Measurements from ENCODE around the gene HOXA2. TPM values are rescaled to one million over a fixed set of nuclear protein-coding genes. Genes with fewer than 3 reads are reported as not detected.
A peak's percentile ranks its signal among the peaks of the same experiment; 100 is the strongest.

The HOXA2 gene
- polyA plus RNA-seq, 1 experiment, result 0.09 TPM

DNA sequence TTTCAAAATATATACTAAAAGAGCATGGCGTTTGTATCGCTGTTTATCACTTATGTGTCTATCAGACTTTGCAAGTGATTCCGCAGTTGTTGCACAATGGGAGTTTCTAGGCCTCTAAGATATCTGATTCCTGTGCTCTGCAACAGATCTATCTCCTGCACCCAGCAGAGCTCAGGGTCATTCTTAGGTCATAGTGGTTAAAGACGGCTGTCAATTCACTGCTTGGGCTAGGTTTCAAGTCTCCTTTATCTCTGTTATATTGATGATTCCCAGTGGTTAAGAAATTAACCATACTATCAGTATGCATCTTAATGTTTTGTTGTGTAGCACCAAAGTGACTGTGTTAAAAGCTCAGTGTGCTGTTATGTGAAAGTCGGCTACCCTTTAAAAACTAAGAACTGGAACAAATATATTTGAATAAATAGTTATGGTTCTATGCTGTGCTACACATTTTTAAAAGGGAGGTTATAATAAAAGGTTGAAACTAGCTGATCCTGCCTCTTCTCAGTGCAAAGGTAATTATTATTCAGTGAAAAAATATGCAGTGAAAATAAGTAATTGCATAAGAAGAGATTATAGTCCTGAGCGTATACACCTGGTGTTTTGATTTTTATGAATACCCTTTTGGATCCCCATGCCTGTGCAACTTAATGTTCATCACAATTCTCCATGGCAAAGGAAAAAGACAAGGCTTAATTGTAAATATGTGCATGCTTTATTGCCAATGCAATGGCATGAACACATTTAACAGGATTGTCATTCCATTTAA, 30.7 kb downstream of the HOXA2 start:
- CTCF ChIA-PET, result interaction anchor here (0.6 to 1.1 kb wide), 2 partner anchors 45 to 841 kb away, joined by 3 read pairs; no protein-coding TSS in a partner anchor
- no peaks in the 10 kb centered on the region for H3K36me3 ChIP-seq (ENCODE audit: control insufficient read depth, insufficient read depth, low read length)
- no peak overlapping the region for H3K4me3 ChIP-seq (ENCODE audit: low read depth, low read length)
- TF ChIP-seq, protein P1, sequence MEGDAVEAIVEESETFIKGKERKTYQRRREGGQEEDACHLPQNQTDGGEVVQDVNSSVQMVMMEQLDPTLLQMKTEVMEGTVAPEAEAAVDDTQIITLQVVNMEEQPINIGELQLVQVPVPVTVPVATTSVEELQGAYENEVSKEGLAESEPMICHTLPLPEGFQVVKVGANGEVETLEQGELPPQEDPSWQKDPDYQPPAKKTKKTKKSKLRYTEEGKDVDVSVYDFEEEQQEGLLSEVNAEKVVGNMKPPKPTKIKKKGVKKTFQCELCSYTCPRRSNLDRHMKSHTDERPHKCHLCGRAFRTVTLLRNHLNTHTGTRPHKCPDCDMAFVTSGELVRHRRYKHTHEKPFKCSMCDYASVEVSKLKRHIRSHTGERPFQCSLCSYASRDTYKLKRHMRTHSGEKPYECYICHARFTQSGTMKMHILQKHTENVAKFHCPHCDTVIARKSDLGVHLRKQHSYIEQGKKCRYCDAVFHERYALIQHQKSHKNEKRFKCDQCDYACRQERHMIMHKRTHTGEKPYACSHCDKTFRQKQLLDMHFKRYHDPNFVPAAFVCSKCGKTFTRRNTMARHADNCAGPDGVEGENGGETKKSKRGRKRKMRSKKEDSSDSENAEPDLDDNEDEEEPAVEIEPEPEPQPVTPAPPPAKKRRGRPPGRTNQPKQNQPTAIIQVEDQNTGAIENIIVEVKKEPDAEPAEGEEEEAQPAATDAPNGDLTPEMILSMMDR (IDR thresholded peaks at IDR 0.05; ENCODE audit: insufficient read depth, low read depth, low read length), result no peak
- peaks cover 2% of the 10 kb centered on the region; the same call in 1 of the 2 replicates for H3K27me3 ChIP-seq (ENCODE audit: control insufficient read depth, insufficient read depth, low read length)
- POLR2A ChIA-PET, result no interaction called here
- DNase-seq (ENCODE audit: low read depth), result no peak

DNA sequence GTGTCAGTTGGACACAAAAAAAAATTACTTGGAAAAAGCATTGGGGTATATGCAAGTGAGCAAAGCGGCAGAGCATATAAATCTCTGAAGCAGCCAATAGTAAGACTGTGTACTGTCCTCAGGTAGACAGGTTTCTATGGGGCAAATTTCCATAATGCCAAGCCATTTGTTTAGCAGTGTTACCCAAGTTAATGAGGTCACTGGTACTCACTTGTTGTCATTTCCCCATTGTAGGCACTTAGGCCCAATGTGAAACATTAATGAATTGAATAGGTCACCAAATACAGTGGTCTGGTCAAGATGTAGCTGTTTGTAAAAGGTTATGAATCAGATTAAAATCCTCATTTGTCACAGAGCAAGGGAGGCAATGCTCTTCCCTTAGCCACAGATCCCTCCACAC, 34.2 kb downstream of the HOXA2 start:
- ChIA-PET POLR2A (no interaction called here), CTCF (no interaction called here)
- no peak overlapping the region for H3K4me3 ChIP-seq (ENCODE audit: low read depth, low read length)
- H3K36me3 ChIP-seq (ENCODE audit: control insufficient read depth, insufficient read depth, low read length), result no peaks in the 10 kb centered on the region
- TF ChIP-seq, protein P1 (IDR thresholded peaks at IDR 0.05; ENCODE audit: insufficient read depth, low read depth, low read length), result no peak
- H3K27me3 ChIP-seq (ENCODE audit: control insufficient read depth, insufficient read depth, low read length), result peaks cover 2% of the 10 kb centered on the region; the same call in 1 of the 2 replicates
- DNase-seq (ENCODE audit: low read depth), result no peak

DNA sequence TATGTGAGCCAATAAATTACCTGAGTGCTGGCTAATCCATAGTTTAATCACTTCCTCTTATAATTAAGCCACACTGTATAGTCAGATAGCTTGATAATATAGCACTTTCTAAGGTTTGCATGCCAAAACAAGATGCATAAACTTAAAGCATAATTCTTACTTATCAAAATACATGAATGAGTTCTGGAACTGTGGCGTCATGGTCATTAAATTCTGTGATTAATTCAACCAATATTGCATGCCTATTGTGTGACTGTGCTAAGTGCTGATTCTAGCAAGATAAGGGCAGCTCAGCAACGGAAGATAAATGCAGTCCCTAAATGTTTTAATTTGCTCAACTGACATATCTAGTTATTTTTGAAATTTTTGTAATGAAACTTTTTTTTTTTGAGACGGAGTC, 36.3 kb downstream of the HOXA2 start:
- CTCF ChIA-PET, result interaction anchor here (1.3 to 1.6 kb wide), 2 partner anchors 10 to 85 kb away, joined by 4 read pairs; no protein-coding TSS in a partner anchor
- TF ChIP-seq, protein P1 (IDR thresholded peaks at IDR 0.05; ENCODE audit: insufficient read depth, low read depth, low read length), result no peak
- peak; percentile 77 for DNase-seq (ENCODE audit: low read depth)
- POLR2A ChIA-PET, result no interaction called here
- no peaks in the 10 kb centered on the region for H3K36me3 ChIP-seq (ENCODE audit: control insufficient read depth, insufficient read depth, low read length)
- H3K4me3 ChIP-seq (ENCODE audit: low read depth, low read length), result no peak overlapping the region
- H3K27me3 ChIP-seq (ENCODE audit: control insufficient read depth, insufficient read depth, low read length), result peaks cover 2% of the 10 kb centered on the region; the same call in 1 of the 2 replicates

DNA sequence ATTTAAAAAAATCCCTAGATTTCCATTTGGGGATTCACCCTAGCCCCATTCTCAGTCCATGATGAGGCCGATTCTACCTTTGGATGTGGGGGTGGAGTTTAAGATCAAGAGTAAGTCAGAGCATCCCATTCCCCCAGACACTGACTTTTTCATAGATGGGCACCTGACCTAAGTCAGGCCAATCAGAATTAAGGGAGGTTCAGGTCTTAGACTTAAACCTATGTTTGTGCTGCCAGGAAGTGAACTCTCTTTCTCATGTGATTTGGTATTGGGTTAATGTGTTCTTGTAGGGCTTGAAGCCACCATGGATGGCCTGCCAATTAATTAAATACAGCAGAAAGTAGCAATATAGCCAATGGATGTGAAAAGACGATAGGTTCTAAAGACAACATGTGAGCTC, 36.8 kb downstream of the HOXA2 start:
- H3K36me3 ChIP-seq (ENCODE audit: control insufficient read depth, insufficient read depth, low read length), result no peaks in the 10 kb centered on the region
- peaks cover 2% of the 10 kb centered on the region; the same call in 1 of the 2 replicates for H3K27me3 ChIP-seq (ENCODE audit: control insufficient read depth, insufficient read depth, low read length)
- H3K4me3 ChIP-seq (ENCODE audit: low read depth, low read length), result no peak overlapping the region
- ChIA-PET POLR2A (no interaction called here), CTCF (interaction anchor here (1.3 to 2.1 kb wide), 3 partner anchors 10 to 85 kb away, joined by 4 to 5 read pairs (median 4); no protein-coding TSS in a partner anchor)
- TF ChIP-seq, protein P1 (IDR thresholded peaks at IDR 0.05; ENCODE audit: insufficient read depth, low read depth, low read length), result no peak
- no peak for DNase-seq (ENCODE audit: low read depth)

DNA sequence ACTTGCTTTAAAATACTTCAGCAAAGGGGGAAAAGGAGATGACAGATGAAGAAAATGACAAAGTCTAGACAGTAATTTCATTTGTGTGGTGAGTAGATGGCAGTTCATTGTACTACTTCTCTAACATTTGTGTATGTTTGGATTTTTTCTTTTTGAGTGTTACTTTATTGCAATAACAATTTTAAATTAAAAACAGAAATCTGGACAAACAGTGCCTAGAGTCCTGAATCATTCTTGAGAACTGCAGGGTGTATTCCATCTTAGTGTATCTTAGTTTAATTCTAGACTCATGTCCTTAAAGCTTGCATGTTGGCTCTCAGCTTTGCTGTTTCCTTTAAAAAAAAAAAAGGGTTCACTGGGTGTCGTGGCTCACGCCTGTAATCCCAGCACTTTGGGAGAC, 37.8 kb downstream of the HOXA2 start:
- Histone ChIP-seq H3K27me3 (ENCODE audit: control insufficient read depth, insufficient read depth, low read length) (peaks cover 2% of the 10 kb centered on the region; the same call in 1 of the 2 replicates), H3K36me3 (ENCODE audit: control insufficient read depth, insufficient read depth, low read length) (no peaks in the 10 kb centered on the region), H3K4me3 (ENCODE audit: low read depth, low read length) (no peak overlapping the region)
- POLR2A ChIA-PET, result interaction anchor here (0.6 to 1.0 kb wide), 2 partner anchors 18 to 26 kb away, joined by 4 to 6 read pairs; no protein-coding TSS in a partner anchor
- CTCF ChIA-PET, result interaction anchor here (2.1 kb wide), 1 partner anchor 11 kb away, joined by 5 read pairs; no protein-coding TSS in a partner anchor
- peak; percentile 19 for DNase-seq (ENCODE audit: low read depth)
- TF ChIP-seq, protein P1 (IDR thresholded peaks at IDR 0.05; ENCODE audit: insufficient read depth, low read depth, low read length), result no peak

All from BJ (cell line).